SK-N-SH (cell line): Measurements from ENCODE around the gene METTL1. TPM values are rescaled to one million over a fixed set of nuclear protein-coding genes. Genes with fewer than 3 reads are reported as not detected.
A peak's percentile ranks its signal among the peaks of the same experiment; 100 is the strongest.

Experiments used
- CTCF ChIA-PET: fragments of 300-600, 350-600 bp; formaldehyde crosslinking; extraction: SDS; loops from one replicate; lab custom pipeline; 2021; lab: Yijun Ruan, JAX
- POLR2A ChIA-PET: fragments of 350-600 bp; sonication (Branson Sonifier 250); formaldehyde crosslinking; extraction: SDS; loops from one replicate; lab custom pipeline; 2020; ENCODE audit warnings: antibody characterized with exemption, inconsistent platforms; lab: Yijun Ruan, JAX
- DNase-seq: peaks from one replicate; pipeline ENCODE4 v3.0.0; 2012
- H2AFZ ChIP-seq: fragments of 200-600 bp; sonication (generic); 2 replicates; pipeline ENCODE4 v1.8.1; 2016; ENCODE audit warnings: antibody characterized with exemption, mild to moderate bottlenecking, low read depth
- H3F3A ChIP-seq: fragments of 200-600 bp; sonication (generic); replicated peaks from 2 replicates; pipeline ENCODE3; 2016; ENCODE audit warnings: antibody characterized with exemption, mild to moderate bottlenecking; ENCODE audit not compliant: insufficient read depth
- H3K27ac ChIP-seq, 2 experiments: fragments of 200-500 bp in 1 of 2; fragments of 200-600 bp in 1 of 2; sonication (Bioruptor generic) in 1 of 2; sonication (generic), shearing (Covaris generic) in 1 of 2; 2 replicates each; pipeline versions ENCODE4 v1.5.1 to v1.6.1; 2014 to 2016; ENCODE audit warnings: low read depth in 2 of 2, inconsistent platforms in 1 of 2, low read length in 1 of 2, mild to moderate bottlenecking in 1 of 2, mixed read lengths in 1 of 2
- H3K27me3 ChIP-seq: fragments of 200-600 bp; sonication (generic), shearing (Covaris generic); 2 replicates; pipeline ENCODE4 v1.6.1; 2016; ENCODE audit warnings: mixed run types; ENCODE audit not compliant: insufficient read depth
- H3K36me3 ChIP-seq, 2 experiments: fragments of 200-500 bp in 1 of 2; fragments of 200-600 bp in 1 of 2; sonication (Bioruptor generic) in 1 of 2; sonication (generic) in 1 of 2; replicated peaks in 1 of 2; 2 replicates each; pipeline versions ENCODE3 to v1.5.1; 2014 to 2016; ENCODE audit warnings: low read length in 1 of 2, mild to moderate bottlenecking in 1 of 2; ENCODE audit not compliant: insufficient read depth in 2 of 2, control insufficient read depth in 1 of 2
- H3K4me1 ChIP-seq, 2 experiments: fragments of 200-500 bp in 1 of 2; fragments of 200-600 bp in 1 of 2; sonication (Bioruptor generic) in 1 of 2; sonication (generic), shearing (Covaris generic) in 1 of 2; 2 replicates each; pipeline versions ENCODE4 v1.5.1 to v1.6.1; 2014 to 2016; ENCODE audit warnings: low read depth in 1 of 2, low read length in 1 of 2, mixed run types in 1 of 2; ENCODE audit not compliant: insufficient read depth in 2 of 2, control insufficient read depth in 1 of 2
- H3K4me2 ChIP-seq: fragments of 200-600 bp; sonication (generic), shearing (Covaris generic); 2 replicates; pipeline ENCODE4 v1.6.1; 2017; ENCODE audit warnings: mixed run types
- H3K4me3 ChIP-seq, 2 experiments: fragments of 200-500 bp in 1 of 2; fragments of 200-600 bp in 1 of 2; sonication (Bioruptor generic) in 1 of 2; sonication (generic), shearing (Covaris generic) in 1 of 2; 2 replicates each; pipeline versions ENCODE4 v1.5.1 to v1.8.1; 2014 to 2016; ENCODE audit warnings: low read depth in 2 of 2, inconsistent platforms in 1 of 2, low read length in 1 of 2, mild to moderate bottlenecking in 1 of 2, mixed read lengths in 1 of 2, moderate library complexity in 1 of 2
- H3K79me2 ChIP-seq: fragments of 200-600 bp; sonication (generic); 2 replicates; pipeline ENCODE4 v1.8.1; 2017; ENCODE audit warnings: mild to moderate bottlenecking; ENCODE audit not compliant: insufficient read depth
- H3K9ac ChIP-seq: fragments of 200-600 bp; sonication (generic); 2 replicates; pipeline ENCODE4 v1.6.1; 2017; ENCODE audit warnings: mixed run types
- H3K9me2 ChIP-seq: fragments of 200-600 bp; sonication (generic); 2 replicates; pipeline ENCODE4 v1.6.1; 2017; ENCODE audit warnings: mixed run types
- H3K9me3 ChIP-seq: fragments of 200-600 bp; sonication (generic); 2 replicates; pipeline ENCODE4 v1.6.1; 2017; ENCODE audit warnings: mixed run types, mild to moderate bottlenecking, moderate library complexity
- H4K20me1 ChIP-seq: fragments of 200-600 bp; sonication (generic); 2 replicates; pipeline ENCODE4 v1.6.1; 2017; ENCODE audit warnings: mild to moderate bottlenecking, mixed run types; ENCODE audit not compliant: insufficient read depth
- CHD2 ChIP-seq: fragments of 150-350 bp; IDR thresholded peaks from 2 replicates; pipeline ENCODE4 v1.6.1; 2018; ENCODE audit warnings: low read length; ENCODE audit not compliant: partially characterized antibody
- CTCF ChIP-seq: fragments of 200-600 bp; sonication (generic); IDR thresholded peaks from 2 replicates; pipeline ENCODE4 v1.6.1; 2017; ENCODE audit warnings: antibody characterized with exemption, mild to moderate bottlenecking, moderate library complexity
- ELF1 ChIP-seq: IDR thresholded peaks from 2 replicates; pipeline ENCODE4 v1.4.0; 2012
- MAX ChIP-seq: IDR thresholded peaks from 2 replicates; pipeline ENCODE4 v1.4.0; 2012; ENCODE audit warnings: low read depth
- RFX5 ChIP-seq: IDR thresholded peaks from 2 replicates; pipeline ENCODE4 v1.6.1; 2012; ENCODE audit warnings: mild to moderate bottlenecking, improper control_type of control experiment, low read length
- SMC3 ChIP-seq: IDR thresholded peaks from 2 replicates; pipeline ENCODE4 v1.6.1; 2012; ENCODE audit warnings: low read depth, low read length, improper control_type of control experiment
- TAF1 ChIP-seq: IDR thresholded peaks from 2 replicates; pipeline ENCODE4 v1.6.1; 2012; ENCODE audit warnings: low read depth, mild to moderate bottlenecking, low read length, moderate library complexity, borderline replicate concordance
- WGBS: methylation state at CpG from one replicate; pipeline ENCODE4 v1.1.6; 2017; ENCODE audit warnings: low lambda C conversion rate; 5-methylcytosine and 5-hydroxymethylcytosine counted together
- polyA plus RNA-seq, 3 experiments: library from polyadenylated mRNA; depleted of rRNA; stranded (reverse); fragments of >200 nt; gene quantifications; 2 replicates each; pipeline ENCODE4 v1.2.3, GENCODE V29; 2012

The METTL1 gene
- polyA plus RNA-seq, 1 of the 3 experiments (the other 2 are of a cell fraction): 28.0 TPM

GRCh38 chr12:57743769-57744168 lies 28.1 kb downstream of the METTL1 start:
- no peaks in the 10 kb centered on the region for H3K9me2 ChIP-seq
- peaks cover 0 to 24% of the 10 kb centered on the region in 2 experiments; a peak in 2 of 4 replicates for H3K4me1 ChIP-seq
- peak overlapping the region; percentile 87; the same call in 1 of the 2 replicates for H3K4me2 ChIP-seq
- H3K9me3 ChIP-seq: no peaks in the 10 kb centered on the region
- H4K20me1 ChIP-seq: no peaks in the 10 kb centered on the region
- no peak for DNase-seq
- H3K27me3 ChIP-seq: no peaks in the 10 kb centered on the region
- peaks cover 22 to 26% of the 10 kb centered on the region in 2 experiments for H3K36me3 ChIP-seq
- H3F3A ChIP-seq: peaks cover 32% of the 10 kb centered on the region
- ChIA-PET POLR2A (interaction anchor here (1.8 to 2.1 kb wide), 2 partner anchors 8 to 17 kb away, joined by 17 to 18 read pairs; no protein-coding TSS in a partner anchor), CTCF (interaction anchor here (0.8 to 3.2 kb wide), 5 partner anchors 8 to 161 kb away, joined by 3 to 18 read pairs (median 10); no protein-coding TSS in a partner anchor)
- H2AFZ ChIP-seq: no peak overlapping the region
- H3K79me2 ChIP-seq: peaks cover 5% of the 10 kb centered on the region; the same call in 1 of the 2 replicates
- peak overlapping the region in 1 of 2 experiments; percentile 81; a peak in 2 of 4 replicates for H3K4me3 ChIP-seq
- H3K27ac ChIP-seq: peak overlapping the region; percentile 96 to 98; a peak in 2 of 4 replicates
- 62% methylated on average over 2 of the region's 2 CpGs for WGBS
- no peak overlapping the region for H3K9ac ChIP-seq
- TF ChIP-seq CHD2 (no peak), TAF1 (no peak), CTCF (no peak), MAX (no peak), RFX5 (no peak)
- TF ChIP-seq, all 33 proteins: peak for 0

GRCh38 chr12:57741844-57742738 lies 29.8 kb downstream of the METTL1 start:
- DNase-seq: no peak
- no peak overlapping the region for H3K9ac ChIP-seq
- H4K20me1 ChIP-seq: no peaks in the 10 kb centered on the region
- CTCF ChIA-PET: interaction anchor here (0.6 to 2.2 kb wide), 4 partner anchors 15 to 1317 kb away, joined by 3 to 7 read pairs (median 5); no protein-coding TSS in a partner anchor
- no peaks in the 10 kb centered on the region for H3K27me3 ChIP-seq
- H3K27ac ChIP-seq: no peak overlapping the region
- H3K79me2 ChIP-seq: no peaks in the 10 kb centered on the region; the same call in 1 of the 2 replicates
- no peak overlapping the region for H3K4me3 ChIP-seq
- H3K4me2 ChIP-seq: no peak overlapping the region
- peaks cover 0 to 29% of the 10 kb centered on the region in 2 experiments; a peak in 2 of 4 replicates for H3K4me1 ChIP-seq
- POLR2A ChIA-PET: no interaction called here
- no peak for TF ChIP-seq ELF1
- no peak for TF ChIP-seq SMC3
- no peaks in the 10 kb centered on the region for H3K9me3 ChIP-seq
- no peak overlapping the region for H2AFZ ChIP-seq
- peaks cover 9 to 10% of the 10 kb centered on the region in 2 experiments for H3K36me3 ChIP-seq
- 51% methylated on average over 12 of the region's 14 CpGs for WGBS
- peaks cover 19% of the 10 kb centered on the region for H3F3A ChIP-seq
- no peaks in the 10 kb centered on the region for H3K9me2 ChIP-seq
